H4 (cell line): ENCODE measurements around the gene TLR3. TPM values are rescaled to one million over a fixed set of nuclear protein-coding genes. Genes with fewer than 3 reads are reported as not detected.

ENCODE experiments used
- DNase-seq: peaks from one replicate; pipeline ENCODE4 v3.0.0-alpha.2; 2015; ENCODE audit warnings: low spot score
- total RNA-seq: library from RNA; depleted of rRNA; stranded (reverse); fragments of >200 nt; shearing (Covaris generic); gene quantifications from 2 replicates; pipeline ENCODE4 v1.2.3, GENCODE V29; 2014; rRNA removed

Gene TLR3
- total RNA-seq, 1 experiment from 2014 or later: 33.0 TPM

DNA sequence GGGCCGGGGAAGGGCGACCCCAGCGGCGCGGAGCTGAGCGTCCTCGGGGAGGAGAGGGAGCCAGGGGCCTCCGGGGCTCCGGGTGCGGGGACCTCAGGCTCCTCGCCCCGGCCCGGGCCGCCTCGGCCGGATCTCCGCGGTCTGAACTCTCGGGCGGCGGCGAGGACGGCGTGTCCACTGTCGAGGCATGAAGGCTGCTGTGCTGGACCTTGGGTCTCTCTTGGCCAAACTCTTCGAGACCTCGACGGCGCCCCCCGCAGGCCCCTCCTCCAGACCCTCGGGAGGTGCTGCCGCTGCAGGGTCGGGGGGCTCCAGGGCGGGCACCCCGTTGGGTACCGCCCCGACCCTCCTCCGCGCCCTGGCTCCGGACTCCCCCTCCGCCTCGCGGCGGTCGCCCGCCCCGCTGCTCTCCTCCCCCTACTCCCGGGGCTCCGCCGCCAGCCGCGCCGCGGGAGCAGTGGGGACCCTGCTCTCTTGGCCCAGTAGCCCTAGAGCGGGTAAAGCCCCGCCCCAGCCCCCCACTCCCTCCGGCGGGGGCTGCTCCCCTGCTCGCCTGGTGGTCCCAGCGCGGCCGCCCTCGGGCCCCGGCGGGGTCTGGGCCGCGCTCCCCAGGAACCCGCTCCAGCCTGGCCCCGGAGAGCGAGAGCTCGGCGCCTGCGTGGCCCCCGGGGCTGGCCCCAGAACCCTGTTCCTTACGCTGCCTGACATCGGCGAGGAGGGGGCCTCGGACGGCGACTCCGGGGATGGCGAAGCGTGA, 36.1 kb downstream of the TLR3 start:
- no peak for DNase-seq

DNA sequence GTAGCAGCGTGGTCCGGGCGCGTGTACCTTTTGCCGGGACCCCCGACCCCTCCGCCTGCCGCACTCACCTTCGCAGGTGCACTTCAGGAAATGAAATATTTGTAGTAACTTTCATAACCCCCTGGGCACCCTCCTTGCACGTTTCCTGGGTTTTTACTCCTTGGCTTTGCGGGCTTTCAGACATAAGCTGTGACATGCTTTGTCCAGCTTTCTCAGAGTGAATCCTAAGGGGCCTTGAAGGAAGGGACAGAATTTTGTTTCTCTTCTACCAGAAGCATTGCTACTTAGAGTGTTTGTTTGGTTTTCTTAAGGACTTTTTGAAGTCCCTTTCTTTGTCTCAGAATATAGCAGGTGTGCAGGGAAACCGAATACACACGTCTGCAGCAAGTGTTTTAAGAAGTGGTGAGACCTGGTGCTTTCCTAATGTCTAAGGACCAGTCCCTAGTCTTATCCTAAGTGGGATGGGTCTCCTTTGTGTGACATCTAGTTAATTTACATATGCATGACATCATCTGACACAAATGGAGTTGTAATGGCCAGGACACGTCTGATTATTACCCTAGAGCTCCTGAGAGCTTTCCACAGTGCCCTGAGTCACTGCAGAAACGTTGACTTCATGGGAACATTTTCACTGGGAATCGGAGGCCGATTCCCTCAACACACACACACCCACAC, 36.8 kb downstream of the TLR3 start:
- DNase-seq: no peak

DNA sequence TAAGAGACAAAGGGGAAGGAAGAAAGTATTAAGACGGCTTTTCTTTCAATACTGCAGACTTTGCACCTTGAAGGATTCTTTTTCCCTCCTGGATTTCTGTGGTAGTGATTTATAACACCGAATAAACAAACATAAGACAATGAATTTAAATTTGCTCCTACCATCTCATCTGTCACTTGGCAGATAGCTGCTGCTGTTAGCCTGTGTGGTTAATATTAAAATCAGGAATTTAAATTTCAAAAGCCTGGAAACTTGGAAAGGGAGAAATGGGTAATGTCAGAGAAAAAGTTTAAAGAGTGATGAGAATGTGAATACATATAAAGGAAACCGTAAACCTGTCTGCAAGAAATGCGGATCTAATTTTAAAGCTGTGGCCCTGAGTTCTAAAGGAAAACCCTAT, 39.0 kb downstream of the TLR3 start:
- no peak for DNase-seq

DNA sequence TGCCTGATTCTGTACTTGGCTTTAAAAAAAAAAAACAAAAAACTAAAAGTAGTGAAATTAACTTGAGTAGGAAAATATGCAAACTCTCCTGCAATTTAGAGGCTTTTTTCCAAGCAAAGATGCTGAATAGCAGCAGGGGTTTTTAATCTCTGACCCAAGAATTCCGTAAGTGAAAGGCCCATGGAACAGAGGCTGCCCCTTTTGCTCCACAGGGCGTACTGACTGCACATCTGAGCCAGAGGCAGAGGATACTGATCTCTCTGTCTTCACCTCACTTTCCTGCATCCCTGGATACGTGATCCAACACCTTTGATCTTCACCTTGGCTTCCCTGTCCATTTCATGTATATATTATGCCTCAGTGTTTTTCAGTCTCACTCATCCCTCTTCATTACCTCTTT, 39.4 kb downstream of the TLR3 start:
- DNase-seq: no peak

DNA sequence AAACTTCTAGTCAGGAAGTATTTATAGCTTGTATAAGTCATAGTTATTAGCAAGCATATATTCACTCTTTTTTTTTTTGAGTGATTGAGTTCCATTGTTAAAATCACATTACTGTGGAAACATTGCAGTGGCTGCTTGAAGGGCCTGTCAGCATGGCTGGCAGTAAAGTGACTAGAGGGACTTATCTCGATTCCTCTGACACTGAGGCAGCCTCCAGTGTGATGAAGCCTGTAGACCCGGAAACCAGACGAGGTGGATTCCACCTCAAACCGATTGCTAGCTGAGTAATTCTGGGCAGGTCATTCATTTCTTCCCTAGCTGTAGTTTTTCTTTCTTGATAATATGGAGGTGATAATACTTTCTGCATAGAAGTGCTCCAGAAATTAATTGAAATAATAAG, 40.3 kb downstream of the TLR3 start:
- DNase-seq: no peak

DNA sequence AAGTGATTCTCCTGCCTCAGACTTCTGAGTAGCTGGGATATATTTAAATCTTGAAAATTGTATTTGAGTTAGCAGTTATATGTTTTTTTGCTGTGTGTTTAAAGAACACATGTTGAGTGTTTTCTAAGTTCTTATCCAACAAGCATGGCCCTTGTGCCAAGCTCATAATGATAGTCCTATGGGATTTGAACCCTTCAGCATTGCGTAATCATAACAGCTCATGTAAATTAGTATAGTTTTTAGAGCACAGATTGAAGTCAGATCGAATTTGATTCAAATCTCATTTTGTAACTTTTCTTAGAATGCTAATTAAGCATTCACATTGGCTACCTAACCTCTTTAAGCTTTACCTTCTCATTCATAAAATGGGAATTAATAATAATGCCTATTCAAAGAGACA, 47.7 kb downstream of the TLR3 start:
- no peak for DNase-seq

DNA sequence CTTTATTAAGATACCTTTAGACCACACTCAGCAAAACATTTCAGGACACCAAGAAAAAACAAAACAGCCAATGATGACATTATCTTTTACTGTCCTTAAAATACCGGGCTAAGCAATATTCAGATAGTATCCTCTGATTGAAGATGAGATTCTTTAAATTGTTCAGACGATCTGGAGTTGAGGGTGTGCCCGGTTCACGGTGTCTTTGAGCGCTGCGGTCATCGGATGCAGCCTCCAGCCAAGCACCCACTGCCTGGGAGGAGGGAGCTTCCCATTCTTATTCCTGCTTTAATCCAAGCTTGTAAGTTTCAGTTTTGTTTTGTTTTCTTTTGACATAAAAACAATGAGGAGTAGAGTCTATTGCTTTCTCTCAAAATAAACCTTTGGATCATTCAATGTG, 49.6 kb downstream of the TLR3 start:
- DNase-seq: no peak

DNA sequence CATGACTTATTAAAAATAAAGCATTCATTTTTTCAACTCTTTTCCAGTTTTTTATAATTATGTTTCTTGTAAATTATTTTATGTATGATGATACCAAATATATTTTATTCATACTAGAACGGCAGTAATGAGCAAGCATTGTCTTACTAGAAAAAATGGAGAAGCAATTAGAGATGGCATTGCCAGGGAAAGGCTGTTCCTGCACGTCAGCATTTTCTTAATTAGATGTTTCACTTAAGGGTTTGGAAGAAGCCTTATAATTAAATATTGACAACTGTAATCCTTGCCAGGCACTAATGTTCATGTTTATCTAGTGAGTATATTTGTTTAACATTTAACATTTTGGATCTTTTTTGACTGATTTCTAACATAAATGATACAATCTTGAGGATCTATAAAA, 52.1 kb downstream of the TLR3 start:
- no peak for DNase-seq

DNA sequence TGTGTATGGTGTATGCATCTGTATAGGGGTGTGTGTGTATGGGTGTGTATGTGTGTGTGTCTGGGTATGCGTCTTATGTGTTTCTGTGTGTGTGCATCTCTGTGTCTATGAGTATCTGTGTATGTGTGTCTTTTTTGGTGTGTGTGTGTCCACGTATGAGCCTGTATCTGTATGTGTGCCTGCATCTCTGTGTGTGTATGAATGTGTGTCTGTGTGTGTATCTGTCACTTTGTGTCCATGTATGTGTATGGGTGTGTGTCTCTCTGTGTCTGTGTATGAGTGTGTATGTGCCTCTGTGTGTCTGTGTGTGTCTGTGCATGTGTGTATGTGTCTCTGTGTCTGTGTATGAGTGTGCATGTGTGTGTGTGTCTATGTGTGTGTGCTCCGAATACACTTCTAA, 59.9 kb downstream of the TLR3 start:
- no peak for DNase-seq

DNA sequence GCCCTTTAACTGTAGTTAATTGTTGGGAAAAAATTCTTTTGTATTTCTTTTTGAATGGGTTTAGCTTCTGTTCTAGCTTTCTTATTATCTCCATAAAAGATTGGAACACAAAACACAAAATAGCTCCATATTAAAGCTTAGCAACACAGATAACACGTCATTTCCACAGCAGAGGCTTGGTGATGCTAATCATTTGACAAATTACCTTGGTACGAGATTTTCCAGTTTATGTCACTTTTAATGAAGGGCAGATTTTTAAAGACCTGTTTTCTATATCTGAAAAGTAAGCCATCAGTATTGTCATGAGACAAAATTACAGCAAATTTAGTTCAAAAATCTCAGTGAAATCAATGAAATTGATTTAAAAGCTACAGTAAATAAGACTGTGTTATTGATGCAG, 63.0 kb downstream of the TLR3 start:
- DNase-seq: no peak

DNA sequence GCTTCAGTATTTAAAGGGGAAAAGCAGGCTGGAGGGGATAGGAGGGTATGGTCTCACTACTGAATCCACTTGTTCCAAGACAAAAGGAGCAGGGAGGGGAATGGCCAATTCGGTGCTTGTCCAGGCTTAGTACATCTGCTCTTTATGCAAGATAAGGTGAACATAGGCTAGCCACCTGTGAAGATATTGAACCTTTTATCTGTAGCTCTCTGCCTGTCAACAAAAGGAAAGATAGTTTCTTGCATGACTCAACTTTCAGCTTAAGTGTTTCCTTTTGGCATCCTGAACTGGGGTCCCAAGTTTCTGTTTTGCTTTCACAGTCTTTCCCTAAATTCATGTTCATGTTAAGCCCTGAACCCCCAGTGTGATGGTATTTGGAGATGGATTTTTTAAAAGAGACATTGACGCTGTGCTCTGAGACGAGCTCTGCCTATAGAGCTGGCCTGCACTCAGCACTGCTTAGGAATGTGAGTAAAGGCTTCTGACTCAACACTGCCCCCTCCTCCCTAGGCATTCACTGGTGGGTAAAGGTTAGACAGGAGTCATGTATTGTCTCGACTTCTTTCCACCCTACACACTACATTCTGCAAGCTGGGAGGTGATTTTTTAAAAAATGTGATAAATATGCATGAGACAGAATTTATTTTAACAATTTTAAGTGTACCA, 63.8 kb downstream of the TLR3 start:
- peak; percentile 43 for DNase-seq

DNA sequence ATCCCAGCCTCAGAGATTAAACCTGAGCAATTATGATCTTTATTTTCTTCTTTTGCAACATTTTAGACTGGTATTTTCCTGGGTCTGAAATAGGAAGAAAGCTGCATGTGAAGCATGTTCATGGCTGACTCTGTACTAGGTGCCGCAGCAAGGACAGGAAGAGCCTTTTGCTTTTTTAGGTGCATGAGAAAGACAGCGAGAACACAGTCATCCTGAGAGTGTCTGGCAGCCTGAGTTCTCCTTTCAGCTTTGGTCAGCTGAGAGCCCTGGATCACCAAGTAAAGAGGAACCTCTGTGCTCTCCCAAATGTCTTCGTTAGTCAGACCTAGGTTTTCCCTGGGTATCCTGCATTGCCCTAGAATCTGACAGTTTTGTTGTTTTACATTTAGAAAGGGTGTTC, 65.3 kb downstream of the TLR3 start:
- no peak for DNase-seq

DNA sequence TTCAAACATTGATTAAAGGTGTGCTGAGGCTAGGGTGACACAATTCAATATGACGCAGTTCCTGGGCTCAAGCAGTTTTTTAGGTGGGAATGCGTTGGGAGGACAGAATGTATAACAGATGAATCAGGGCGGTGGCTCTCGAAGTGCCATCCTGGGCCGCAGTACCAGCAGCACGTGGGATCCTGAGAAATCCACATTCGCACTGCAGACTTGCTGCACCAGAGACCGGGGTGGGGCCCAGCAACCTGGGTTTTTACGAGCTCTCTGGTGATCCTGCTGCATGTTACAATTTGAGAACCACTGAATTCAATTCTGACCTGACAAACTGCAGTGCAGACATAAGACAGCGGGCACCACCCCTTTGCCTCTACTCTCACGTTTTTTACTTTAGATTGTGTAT, 65.9 kb downstream of the TLR3 start:
- no peak for DNase-seq

DNA sequence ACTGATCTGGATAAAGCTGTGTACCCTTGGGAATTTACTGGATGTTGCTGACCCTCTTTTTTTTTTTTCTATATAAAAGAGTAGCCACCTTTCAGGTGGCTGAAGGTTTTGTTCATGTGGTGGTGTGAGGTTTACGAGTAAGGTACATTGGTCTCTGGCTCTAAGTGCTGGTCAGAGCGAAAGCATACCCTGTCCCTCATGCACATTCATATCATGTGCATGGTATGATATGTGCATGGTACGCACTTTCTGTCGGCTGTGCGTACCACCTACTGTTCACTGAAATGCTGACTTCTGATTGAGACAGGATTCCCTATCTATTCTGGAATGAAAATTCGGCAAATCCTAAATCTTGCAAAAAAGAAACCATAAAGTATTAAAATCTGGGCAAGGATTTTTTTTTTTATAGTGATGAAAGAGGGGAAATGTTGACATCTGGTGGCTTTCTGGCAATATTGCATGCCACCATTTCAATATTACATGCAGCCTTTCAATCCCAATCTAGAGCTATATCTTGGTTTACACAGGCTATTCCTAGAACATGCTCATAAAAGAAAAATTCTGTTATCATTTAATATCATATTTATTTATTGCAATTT, 68.3 kb downstream of the TLR3 start:
- DNase-seq: peak; percentile 18

Other genes with a start within 250 kb of the TLR3 start
- gene FAM149A, start 35.5 kb downstream of the TLR3 start, total RNA-seq: 1.4 and 2.2 TPM in 2 replicates
- gene CYP4V2, start 122.4 kb downstream of the TLR3 start, total RNA-seq: 13.6 and 22.0 TPM in 2 replicates
- 0.17 TPM in 1 of 2 replicates, not detected in the other for gene KLKB1, start 158.4 kb downstream of the TLR3 start, total RNA-seq
- not detected in 2 replicates for gene F11, start 197.0 kb downstream of the TLR3 start, total RNA-seq